B cell (primary cell): ENCODE measurements around the gene VEZT. TPM values are rescaled to one million over a fixed set of nuclear protein-coding genes. Genes with fewer than 3 reads are reported as not detected.

Experiments used
- ATAC-seq: fragments of 200-7000 bp; cut with Tn5 transposase; one replicate; pipeline ENCODE4 v1.10.0; 2021; ENCODE audit warnings: low read depth, mild to moderate bottlenecking, moderate number of reproducible peaks, moderate library complexity
- CTCF ChIA-PET: fragments of 350-600 bp; sonication (Branson Sonifier 250); formaldehyde crosslinking; loops from one replicate; lab custom pipeline; 2021; ENCODE audit warnings: antibody characterized with exemption, inconsistent platforms; lab: Charles Lee
- POLR2A ChIA-PET: fragments of 350-600 bp; sonication (Branson Sonifier 250); formaldehyde crosslinking; loops from one replicate; lab custom pipeline; 2021; ENCODE audit warnings: antibody characterized with exemption; lab: Charles Lee
- DNase-seq: peaks from one replicate; pipeline ENCODE4 v3.0.0; 2013
- H2AFZ ChIP-seq: 2 replicates; pipeline ENCODE4 v1.6.1; 2012; ENCODE audit warnings: mild to moderate bottlenecking, low read depth, low read length; ENCODE audit not compliant: insufficient read depth, poor library complexity, severe bottlenecking
- H3K27ac ChIP-seq, 2 donors: 1 replicate in 1 of 2; 2 replicates in 1 of 2; pipeline ENCODE4 v1.5.1; 2012 to 2013; ENCODE audit warnings: low read length in 2 of 2, mild to moderate bottlenecking in 2 of 2, moderate library complexity in 1 of 2
- H3K27me3 ChIP-seq, 4 experiments: fragments of 200-600 bp in 1 of 4; sonication (generic) in 1 of 4; replicated peaks in 1 of 4; 1 replicate in 2 of 4; 2 replicates in 2 of 4; pipeline versions ENCODE4 v1.6.1 to v1.7.0; 2013 to 2016; ENCODE audit warnings: low read length in 3 of 4, mild to moderate bottlenecking in 2 of 4, mixed read lengths in 1 of 4, moderate library complexity in 1 of 4; ENCODE audit not compliant: insufficient read depth in 4 of 4, control insufficient read depth in 3 of 4; ENCODE audit errors: control extremely low read depth in 1 of 4
- H3K36me3 ChIP-seq, 2 experiments: replicated peaks in 1 of 2; 1 replicate in 1 of 2; 2 replicates in 1 of 2; pipeline versions ENCODE4 v1.6.1 to v1.7.1; 2013; ENCODE audit warnings: low read length in 1 of 2; ENCODE audit not compliant: insufficient read depth in 2 of 2, control insufficient read depth in 1 of 2; ENCODE audit errors: control extremely low read depth in 1 of 2, extremely low read depth in 1 of 2
- H3K4me1 ChIP-seq, 2 donors: fragments of 200-600 bp in 1 of 2; sonication (generic) in 1 of 2; 1 replicate in 1 of 2; 2 replicates in 1 of 2; pipeline versions ENCODE4 v1.5.1 to v1.6.1; 2013 to 2017; ENCODE audit warnings: low read length in 2 of 2; ENCODE audit not compliant: control insufficient read depth in 2 of 2, insufficient read depth in 2 of 2
- H3K4me2 ChIP-seq: replicated peaks from 2 replicates; pipeline ENCODE3; 2012; ENCODE audit warnings: mild to moderate bottlenecking, low read depth, low read length; ENCODE audit not compliant: poor library complexity, severe bottlenecking
- H3K4me3 ChIP-seq, 5 experiments: fragments of 200-600 bp in 1 of 5; sonication (generic) in 1 of 5; 1 replicate in 3 of 5; 2 replicates in 2 of 5; pipeline versions ENCODE4 v1.5.1 to v1.7.0; 2011 to 2016; ENCODE audit warnings: low read length in 4 of 5, mild to moderate bottlenecking in 4 of 5, low read depth in 2 of 5, control low read depth in 1 of 5, moderate library complexity in 1 of 5; ENCODE audit not compliant: insufficient read depth in 1 of 5; ENCODE audit errors: control extremely low read depth in 1 of 5, extremely low read depth in 1 of 5
- H3K79me2 ChIP-seq: fragments of 200-600 bp; sonication (generic); one replicate; pipeline ENCODE4 v1.6.0; 2016; ENCODE audit warnings: low read length; ENCODE audit not compliant: control insufficient read depth, insufficient read depth
- H3K9ac ChIP-seq: fragments of 200-600 bp; sonication (generic); 2 replicates; pipeline ENCODE4 v1.6.1; 2017; ENCODE audit warnings: mild to moderate bottlenecking, low read length, moderate library complexity
- H3K9me3 ChIP-seq, 3 donors: one replicate each; pipeline versions ENCODE4 v1.6.1 to v1.7.1; 2013; ENCODE audit warnings: low read length in 2 of 3; ENCODE audit not compliant: control insufficient read depth in 2 of 3, insufficient read depth in 1 of 3; ENCODE audit errors: control extremely low read depth in 1 of 3
- H4K20me1 ChIP-seq: 2 replicates; pipeline ENCODE4 v1.6.0; 2012; ENCODE audit warnings: mild to moderate bottlenecking, low read length; ENCODE audit not compliant: insufficient read depth, control insufficient read depth, poor library complexity, severe bottlenecking
- H3K27ac Mint-ChIP-seq: one replicate; pipeline ENCODE4 v1.8.0; 2021; ENCODE audit warnings: mixed read lengths
- H3K27me3 Mint-ChIP-seq: one replicate; pipeline ENCODE4 v1.8.0; 2021; ENCODE audit warnings: mixed read lengths
- H3K4me1 Mint-ChIP-seq: one replicate; pipeline ENCODE4 v1.8.0; 2021; ENCODE audit warnings: mixed read lengths
- H3K4me3 Mint-ChIP-seq: one replicate; pipeline ENCODE4 v1.8.0; 2021; ENCODE audit warnings: mixed read lengths
- H3K9me3 Mint-ChIP-seq: one replicate; pipeline ENCODE4 v1.8.0; 2022; ENCODE audit warnings: mixed read lengths; ENCODE audit not compliant: insufficient read depth
- CTCF ChIP-seq: fragments of 200-600 bp; IDR thresholded peaks from one replicate; pipeline ENCODE4 v1.8.0; 2022; ENCODE audit warnings: antibody characterized with exemption, mild to moderate bottlenecking
- EZH2 ChIP-seq: IDR thresholded peaks from 2 replicates; pipeline ENCODE4 v1.6.1; 2012; ENCODE audit warnings: borderline replicate concordance, low read depth, mild to moderate bottlenecking, moderate library complexity, low read length; ENCODE audit not compliant: insufficient read depth, poor library complexity, severe bottlenecking
- WGBS: methylation state at CpG from one replicate; pipeline ENCODE4 v1.1.5; 2013; ENCODE audit warnings: missing lambda C conversion rate; ENCODE audit not compliant: insufficient coverage; 5-methylcytosine and 5-hydroxymethylcytosine counted together
- intact Hi-C: fragments of 100-400 bp; cut with micrococcal nuclease; formaldehyde crosslinking; loops from one replicate; pipeline ENCODE4 v1.10.0; 2022
- polyA plus RNA-seq: library from polyadenylated mRNA; depleted of rRNA; stranded (reverse); fragments of >200 nt; gene quantifications from 2 replicates; pipeline ENCODE4 v1.2.3, GENCODE V29; 2012
- total RNA-seq, 2 donors: library from RNA; stranded (reverse); fragments of 120-200 nt in 1 of 2; gene quantifications; 1 replicate in 1 of 2; 2 replicates in 1 of 2; pipeline versions ENCODE4 v1.2.3 to v1.2.4, GENCODE V29; 2013 to 2022

The VEZT gene
- total and polyA plus RNA-seq, 2 donors (not counting 1 experiment from before 2014, with no cell fraction given), result 19.9 to 61.8 TPM

- ATAC-seq (no peak), DNase-seq (no peak)
- Histone ChIP-seq H3K36me3 (peaks cover 0 to 33% of the 10 kb centered on the region in 2 experiments), H2AFZ (no peak overlapping the region), H3K4me2 (no peak overlapping the region), H3K9ac (no peak overlapping the region), H3K27ac (no peak overlapping the region), H4K20me1 (no peaks in the 10 kb centered on the region), H3K79me2 (no peaks in the 10 kb centered on the region), H3K9me3 (no peaks in the 10 kb centered on the region), H3K4me3 (no peak overlapping the region), H3K27me3 (no peaks in the 10 kb centered on the region), H3K4me1 (no peaks in the 10 kb centered on the region)
- H3K27me3 Mint-ChIP-seq, result no peaks in the 10 kb centered on the region
- POLR2A ChIA-PET, result no interaction called here
- CTCF ChIA-PET, result interaction anchor here (1.8 kb wide), 1 partner anchor 170 kb away, joined by 5 read pairs; no protein-coding TSS in a partner anchor
- H3K9me3 Mint-ChIP-seq, result no peaks in the 10 kb centered on the region
- WGBS, result no CpG with 5 or more reads among the region's 3 CpGs
- TF ChIP-seq CTCF (no peak), EZH2 (no peak)
- intact Hi-C loops, result loop anchor here (10.0 kb wide), 2 partner anchors 172 to 198 kb away; no protein-coding TSS in a partner anchor
- no peaks in the 10 kb centered on the region for H3K4me1 Mint-ChIP-seq
- no peak overlapping the region for H3K27ac Mint-ChIP-seq
- H3K4me3 Mint-ChIP-seq, result no peak overlapping the region
Observed at GRCh38 chr12:95286713-95287112, 69.1 kb downstream of the VEZT start.

DNA sequence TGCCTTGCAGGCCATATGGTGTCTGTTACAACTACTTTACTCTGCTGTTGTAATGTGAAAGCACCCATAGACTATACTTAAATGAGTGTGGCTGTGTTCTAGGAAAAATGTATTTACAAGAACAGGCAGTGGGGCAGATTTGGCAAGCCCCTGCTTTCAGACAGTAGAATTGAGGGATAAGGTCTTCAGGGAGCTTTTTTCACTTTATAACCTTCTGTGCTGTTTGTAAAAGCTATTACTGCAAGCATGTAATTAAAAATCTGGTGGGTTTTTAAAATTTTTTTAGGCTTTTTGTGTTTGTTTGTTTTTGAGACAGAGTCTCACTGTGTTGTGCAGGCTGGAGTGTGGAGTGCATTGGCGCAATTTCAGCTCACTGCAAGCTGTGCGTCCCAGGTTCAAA, 73.9 kb downstream of the VEZT start:
- no peak overlapping the region for H3K4me2 ChIP-seq
- no peak overlapping the region for H3K4me3 ChIP-seq
- Mint-ChIP-seq H3K4me1 (no peaks in the 10 kb centered on the region), H3K9me3 (no peaks in the 10 kb centered on the region), H3K27me3 (no peaks in the 10 kb centered on the region), H3K4me3 (no peak overlapping the region), H3K27ac (peak overlapping the region; percentile 15)
- TF ChIP-seq EZH2, result no peak
- no peak for TF ChIP-seq CTCF
- no peaks in the 10 kb centered on the region for H3K9me3 ChIP-seq
- no peaks in the 10 kb centered on the region for H4K20me1 ChIP-seq
- no peaks in the 10 kb centered on the region for H3K27me3 ChIP-seq
- H2AFZ ChIP-seq, result no peak overlapping the region
- CTCF ChIA-PET, result no interaction called here
- no peak overlapping the region for H3K9ac ChIP-seq
- no peaks in the 10 kb centered on the region for H3K79me2 ChIP-seq
- intact Hi-C loops, result no loop called here
- POLR2A ChIA-PET, result no interaction called here
- H3K27ac ChIP-seq, result no peak overlapping the region
- H3K4me1 ChIP-seq, result no peaks in the 10 kb centered on the region
- ATAC-seq, result no peak
- no peak for DNase-seq
- 100% methylated on average over 1 of the region's 2 CpGs for WGBS
- peaks cover 0 to 9% of the 10 kb centered on the region in 2 experiments for H3K36me3 ChIP-seq
